ENCODE results near the gene ZC3H12C.
"Not testable (repeated sequence)": the region's sequence is repeated elsewhere in the genome, so short reads cannot be mapped to it uniquely, and the experiment has no call there.

ZC3H12C gene

GRCh38 chr11:110185121-110185591 is 92.0 kb downstream of the ZC3H12C start:
- no peak for DNase-seq (ENCODE audit: low read depth)

- DNase-seq (ENCODE audit: low read depth) = no peak
Measured at GRCh38 chr11:110185599-110185998, 92.4 kb downstream of the ZC3H12C start.

GRCh38 chr11:110186456-110186855 is 93.3 kb downstream of the ZC3H12C start:
- DNase-seq (ENCODE audit: low read depth) = no peak

GRCh38 chr11:110186867-110187266 is 93.7 kb downstream of the ZC3H12C start:
- no peak for DNase-seq (ENCODE audit: low read depth)

GRCh38 chr11:110187731-110188130 is 94.5 kb downstream of the ZC3H12C start:
- DNase-seq (ENCODE audit: low read depth) = no peak

GRCh38 chr11:110190885-110191284 is 97.7 kb downstream of the ZC3H12C start:
- DNase-seq (ENCODE audit: low read depth) = no peak

- not testable (repeated sequence) for DNase-seq (ENCODE audit: low read depth)
Measured at GRCh38 chr11:110192604-110193282, 99.6 kb downstream of the ZC3H12C start.

GRCh38 chr11:110194211-110194766 is 101.1 kb downstream of the ZC3H12C start:
- DNase-seq (ENCODE audit: low read depth) = not testable (repeated sequence)

- DNase-seq (ENCODE audit: low read depth) = no peak
Measured at GRCh38 chr11:110196241-110196754, 103.1 kb downstream of the ZC3H12C start.

- DNase-seq (ENCODE audit: low read depth) = no peak
Measured at GRCh38 chr11:110196884-110197420, 103.8 kb downstream of the ZC3H12C start.

- no peak for DNase-seq (ENCODE audit: low read depth)
Measured at GRCh38 chr11:110198031-110198729, 105.0 kb downstream of the ZC3H12C start.

GRCh38 chr11:110199184-110199981 is 106.2 kb downstream of the ZC3H12C start:
- no peak for DNase-seq (ENCODE audit: low read depth)

GRCh38 chr11:110200241-110200640 is 107.0 kb downstream of the ZC3H12C start:
- no peak for DNase-seq (ENCODE audit: low read depth)

GRCh38 chr11:110200836-110201235 is 107.6 kb downstream of the ZC3H12C start:
- DNase-seq (ENCODE audit: low read depth) = no peak

- DNase-seq (ENCODE audit: low read depth) = no peak
Measured at GRCh38 chr11:110207123-110207522, 113.9 kb downstream of the ZC3H12C start.

GRCh38 chr11:110208678-110209312 is 115.6 kb downstream of the ZC3H12C start:
- DNase-seq (ENCODE audit: low read depth) = not testable (repeated sequence)

GRCh38 chr11:110209313-110209694 is 116.1 kb downstream of the ZC3H12C start:
- DNase-seq (ENCODE audit: low read depth) = not testable (repeated sequence)

GRCh38 chr11:110217223-110217877 is 124.2 kb downstream of the ZC3H12C start:
- DNase-seq (ENCODE audit: low read depth) = no peak

- no peak for DNase-seq (ENCODE audit: low read depth)
Measured at GRCh38 chr11:110217936-110218335, 124.7 kb downstream of the ZC3H12C start.

- no peak for DNase-seq (ENCODE audit: low read depth)
Measured at GRCh38 chr11:110219006-110219785, 126.0 kb downstream of the ZC3H12C start.
